Osteoblast (primary cell): ENCODE measurements around the gene MAPK9. TPM values are rescaled to one million over a fixed set of nuclear protein-coding genes. Genes with fewer than 3 reads are reported as not detected.

ENCODE experiments used
- DNase-seq: peaks from one replicate; pipeline ENCODE4 v3.0.0; 2011; ENCODE audit warnings: low spot score, mixed read lengths; ENCODE audit not compliant: insufficient read length; ENCODE audit errors: missing footprints
- H2AFZ ChIP-seq: 2 replicates; pipeline ENCODE4 v1.6.0; 2011; ENCODE audit warnings: mild to moderate bottlenecking, low read length
- H3K27ac ChIP-seq: 2 replicates; pipeline ENCODE4 v1.5.1; 2011; ENCODE audit warnings: mild to moderate bottlenecking, low read depth, low read length, moderate library complexity
- H3K27me3 ChIP-seq: 2 replicates; pipeline ENCODE4 v1.6.0; 2012; ENCODE audit warnings: mild to moderate bottlenecking, control low read depth, inconsistent platforms, low read length, moderate library complexity; ENCODE audit not compliant: insufficient read depth
- H3K36me3 ChIP-seq: 2 replicates; pipeline ENCODE4 v1.5.1; 2011; ENCODE audit warnings: mild to moderate bottlenecking, low read length, control low read depth, moderate library complexity; ENCODE audit not compliant: insufficient read depth
- H3K4me1 ChIP-seq: 2 replicates; pipeline ENCODE4 v1.5.1; 2011; ENCODE audit warnings: mild to moderate bottlenecking, low read length, control low read depth, moderate library complexity; ENCODE audit not compliant: insufficient read depth
- H3K4me2 ChIP-seq: 2 replicates; pipeline ENCODE4 v1.6.0; 2011; ENCODE audit warnings: mild to moderate bottlenecking, low read length; ENCODE audit not compliant: insufficient read depth
- H3K4me3 ChIP-seq: fragments of 200-600 bp; sonication (generic); 3 replicates; pipeline ENCODE4 v1.5.1; 2012; ENCODE audit warnings: mild to moderate bottlenecking, low read length, inconsistent platforms; ENCODE audit not compliant: insufficient read depth
- H3K79me2 ChIP-seq: 2 replicates; pipeline ENCODE4 v1.6.0; 2012; ENCODE audit warnings: mild to moderate bottlenecking, low read length, control low read depth, inconsistent platforms; ENCODE audit not compliant: insufficient read depth
- H3K9me3 ChIP-seq: 2 replicates; pipeline ENCODE4 v1.5.1; 2011; ENCODE audit warnings: low read depth, low read length, control low read depth
- H4K20me1 ChIP-seq: 2 replicates; pipeline ENCODE4 v1.6.0; 2012; ENCODE audit warnings: mild to moderate bottlenecking, low read length, control low read depth; ENCODE audit not compliant: insufficient read depth
- CTCF ChIP-seq: IDR thresholded peaks from 2 replicates; pipeline ENCODE4 v1.5.1; 2011; ENCODE audit warnings: mild to moderate bottlenecking, low read depth, low read length, moderate library complexity; ENCODE audit errors: extremely low read depth
- total RNA-seq: library from RNA; depleted of rRNA; stranded (reverse); fragments of >200 nt; gene quantifications from 2 replicates; pipeline ENCODE4 v1.2.3, GENCODE V29; 2012

The MAPK9 gene
- total RNA-seq, 1 donor, result 31.8 TPM

GRCh38 chr5:180222056-180222455 lies 69.8 kb downstream of the MAPK9 start:
- no peaks in the 10 kb centered on the region for H4K20me1 ChIP-seq
- H3K4me3 ChIP-seq, result no peak overlapping the region
- no peak for TF ChIP-seq CTCF
- H3K27ac ChIP-seq, result no peak overlapping the region
- no peak overlapping the region for H2AFZ ChIP-seq
- no peak overlapping the region for H3K4me2 ChIP-seq
- no peaks in the 10 kb centered on the region for H3K79me2 ChIP-seq
- H3K9me3 ChIP-seq, result peaks cover 2% of the 10 kb centered on the region
- DNase-seq, result no peak
- no peaks in the 10 kb centered on the region for H3K4me1 ChIP-seq
- H3K36me3 ChIP-seq, result no peaks in the 10 kb centered on the region
- H3K27me3 ChIP-seq, result no peaks in the 10 kb centered on the region

- H3K27me3 ChIP-seq, result no peaks in the 10 kb centered on the region
- H3K27ac ChIP-seq, result no peak overlapping the region
- no peaks in the 10 kb centered on the region for H4K20me1 ChIP-seq
- H3K4me3 ChIP-seq, result no peak overlapping the region
- H3K36me3 ChIP-seq, result no peaks in the 10 kb centered on the region
- H3K4me1 ChIP-seq, result no peaks in the 10 kb centered on the region
- no peaks in the 10 kb centered on the region for H3K79me2 ChIP-seq
- H3K9me3 ChIP-seq, result peaks cover 2% of the 10 kb centered on the region
- no peak overlapping the region for H2AFZ ChIP-seq
- TF ChIP-seq CTCF, result no peak
- H3K4me2 ChIP-seq, result no peak overlapping the region
- no peak for DNase-seq
Observed at GRCh38 chr5:180217797-180218196, 74.1 kb downstream of the MAPK9 start.

- no peaks in the 10 kb centered on the region for H3K36me3 ChIP-seq
Observed at GRCh38 chr5:180216646-180217171, 75.2 kb downstream of the MAPK9 start.

More at GRCh38 chr5:180216646-180217171, 75.2 kb downstream of the MAPK9 start:
- Histone ChIP-seq H3K9me3 (peaks cover 2% of the 10 kb centered on the region), H3K4me3 (no peak overlapping the region), H3K27me3 (no peaks in the 10 kb centered on the region), H4K20me1 (no peaks in the 10 kb centered on the region), H3K79me2 (no peaks in the 10 kb centered on the region), H3K27ac (no peak overlapping the region), H3K4me2 (no peak overlapping the region), H3K4me1 (no peaks in the 10 kb centered on the region), H2AFZ (no peak overlapping the region)
- DNase-seq, result no peak
- TF ChIP-seq CTCF, result no peak
